ENCODE results near the gene IGFN1.

DNA sequence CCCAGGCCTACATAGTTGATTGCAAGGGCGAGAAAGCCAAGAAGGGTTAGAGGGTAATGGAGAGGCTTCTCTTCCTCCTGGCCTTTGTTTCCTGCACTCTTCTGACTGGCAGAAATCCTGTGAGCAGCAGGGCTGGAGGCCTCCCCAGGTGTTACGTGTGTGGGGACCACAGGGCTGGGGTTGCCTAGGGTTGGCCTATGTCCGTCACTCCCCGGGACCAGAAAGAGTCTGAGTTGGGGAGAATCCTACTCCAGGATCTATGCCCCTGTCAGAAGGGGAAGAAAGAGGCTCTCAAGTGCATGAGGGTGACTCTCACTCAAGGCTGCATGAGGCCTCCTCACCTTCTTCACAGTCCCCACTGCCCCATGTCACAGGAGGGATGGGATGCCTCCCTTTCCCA is 38.5 kb downstream of the IGFN1 start:
- no peak for TF ChIP-seq CTCF (IDR thresholded peaks at IDR 0.05)
- no peak for TF ChIP-seq MXI1 (IDR thresholded peaks at IDR 0.05; ENCODE audit: low read depth, low read length)
- no peak for TF ChIP-seq ZBTB33 (IDR thresholded peaks at IDR 0.05; ENCODE audit: borderline replicate concordance, low read depth)
- no peak for TF ChIP-seq JUND (IDR thresholded peaks at IDR 0.05)
- TF ChIP-seq YY1 (IDR thresholded peaks at IDR 0.05; ENCODE audit: low read depth): no peak
- no peak for TF ChIP-seq RFX5 (IDR thresholded peaks at IDR 0.05; ENCODE audit: low read length)
- no peak for TF ChIP-seq NRF1 (IDR thresholded peaks at IDR 0.05; ENCODE audit: low read depth, low read length)
- no peak for TF ChIP-seq SMC3 (IDR thresholded peaks at IDR 0.05; ENCODE audit: low read depth, low read length)
- no peak for TF ChIP-seq EP300 (IDR thresholded peaks at IDR 0.05; ENCODE audit: borderline replicate concordance in 1 of 2, low read depth in 1 of 2, low read length in 1 of 2)
- TF ChIP-seq TAF1 (IDR thresholded peaks at IDR 0.05; ENCODE audit: borderline replicate concordance, low read depth, low read length): no peak
- no peak for TF ChIP-seq CHD2 (IDR thresholded peaks at IDR 0.05; ENCODE audit: low read length, partially characterized antibody)
